SH-SY5Y (cell line): ENCODE results near the gene MS4A4E.

Source experiments
- GATA2 ChIP-seq: IDR thresholded peaks from 2 replicates; pipeline ENCODE4 v1.6.1; 2011; ENCODE audit warnings: mild to moderate bottlenecking, low read depth, low read length
- GATA3 ChIP-seq: IDR thresholded peaks from 2 replicates; pipeline ENCODE4 v1.6.1; 2011; ENCODE audit warnings: low read depth, mild to moderate bottlenecking, low read length, moderate library complexity

Gene MS4A4E

DNA sequence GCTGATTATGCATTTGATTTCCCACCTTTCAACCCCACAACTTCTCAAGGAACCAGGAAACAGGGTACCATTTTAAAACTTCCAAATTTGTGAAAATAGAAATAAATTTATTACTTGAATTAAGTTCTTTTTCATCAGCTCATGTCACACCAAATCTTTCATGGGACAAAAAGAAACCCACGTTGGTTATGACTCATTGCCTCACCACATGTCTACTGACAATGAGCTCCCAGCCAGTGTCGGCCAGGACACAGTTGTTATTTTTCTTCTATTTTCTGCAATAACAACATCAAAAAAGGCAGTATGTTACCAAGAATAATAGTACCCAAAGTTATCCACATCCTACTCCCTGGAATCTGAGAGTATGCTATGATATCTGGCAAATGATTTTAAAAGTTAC lies 77.4 kb downstream of the MS4A4E start:
- no peak for TF ChIP-seq GATA3
- no peak for TF ChIP-seq GATA2

DNA sequence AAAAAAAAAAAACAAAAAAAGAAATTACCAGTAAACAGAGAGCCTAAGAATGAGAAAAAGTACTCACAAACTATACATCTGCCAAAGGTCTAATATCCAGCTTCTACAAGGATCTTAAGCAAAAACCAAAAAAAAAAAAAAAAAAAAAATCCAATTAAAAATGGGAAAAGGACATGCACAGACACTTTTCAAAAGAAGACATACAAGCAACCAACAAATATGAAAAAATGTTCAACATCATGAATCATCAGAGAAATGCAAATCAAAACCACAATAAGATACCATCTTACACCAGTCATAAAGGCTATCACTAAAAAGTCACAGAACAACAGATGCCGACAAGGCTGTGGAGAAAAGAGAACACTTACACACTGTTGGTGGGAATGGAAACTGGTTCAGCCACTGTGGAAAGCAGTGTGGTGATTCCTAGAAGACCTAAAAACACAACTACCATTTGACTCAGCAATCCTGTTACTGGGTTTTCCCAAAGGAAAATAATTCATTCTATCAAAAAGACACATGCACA lies 78.3 kb downstream of the MS4A4E start:
- TF ChIP-seq GATA2: no peak
- no peak for TF ChIP-seq GATA3

DNA sequence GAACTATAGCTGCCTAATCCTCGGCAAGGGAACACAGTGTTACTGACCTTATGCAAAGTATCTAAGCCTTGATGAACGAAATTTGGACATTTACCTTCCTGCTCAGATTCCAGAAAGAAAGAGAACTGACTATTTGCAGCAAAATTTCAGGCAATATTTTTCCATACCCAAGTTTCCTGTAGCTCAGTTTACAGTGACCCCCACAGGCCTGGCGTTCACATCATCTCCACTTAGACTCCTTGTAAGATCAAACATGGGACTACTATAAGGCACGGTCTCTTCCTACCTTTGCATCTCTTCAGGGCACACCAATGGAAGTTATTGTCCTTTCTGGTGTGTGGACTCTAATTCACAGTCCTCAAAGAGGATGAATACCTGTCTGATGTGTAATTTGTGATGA lies 81.2 kb downstream of the MS4A4E start:
- TF ChIP-seq GATA3 (no peak), GATA2 (no peak)

DNA sequence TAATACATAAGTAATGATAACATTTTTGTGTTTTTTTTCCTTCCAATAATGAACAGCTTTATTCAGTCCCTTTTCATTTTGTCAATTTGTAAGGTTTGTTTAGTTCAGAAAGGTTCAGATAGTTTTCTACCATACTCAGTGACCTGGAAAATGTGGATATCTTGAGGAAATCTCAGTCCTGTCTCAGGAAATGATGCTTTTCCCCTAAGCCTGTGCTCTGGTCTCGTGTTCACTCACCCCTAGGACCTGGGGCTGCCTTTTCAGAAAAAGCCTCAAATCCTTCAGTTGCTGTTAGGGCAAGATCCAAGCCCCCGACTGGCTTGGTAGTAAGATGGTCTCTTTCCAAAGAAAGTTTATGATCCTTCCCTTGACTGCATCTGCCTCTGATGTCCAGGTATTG lies 81.8 kb downstream of the MS4A4E start:
- no peak for TF ChIP-seq GATA2
- no peak for TF ChIP-seq GATA3

DNA sequence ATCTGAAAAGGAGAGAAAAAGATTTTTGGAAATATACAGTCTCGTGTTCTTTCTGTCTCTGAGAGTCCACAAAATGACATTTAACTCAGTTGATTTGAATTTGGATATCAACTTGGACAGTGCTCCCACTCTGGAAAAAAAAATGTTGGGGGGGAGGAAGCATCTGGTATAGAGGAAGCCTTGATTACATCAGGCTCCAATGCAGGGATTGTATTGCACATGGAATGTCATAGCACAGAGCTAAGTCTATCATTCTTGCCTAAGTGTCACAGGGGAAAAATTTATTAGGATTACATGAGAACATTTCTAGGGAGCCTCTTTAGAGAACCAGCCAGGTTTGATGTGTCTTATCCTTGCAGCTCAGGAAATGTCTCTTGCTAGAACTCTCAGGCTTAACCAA lies 83.1 kb downstream of the MS4A4E start:
- TF ChIP-seq GATA2 (no peak), GATA3 (no peak)

DNA sequence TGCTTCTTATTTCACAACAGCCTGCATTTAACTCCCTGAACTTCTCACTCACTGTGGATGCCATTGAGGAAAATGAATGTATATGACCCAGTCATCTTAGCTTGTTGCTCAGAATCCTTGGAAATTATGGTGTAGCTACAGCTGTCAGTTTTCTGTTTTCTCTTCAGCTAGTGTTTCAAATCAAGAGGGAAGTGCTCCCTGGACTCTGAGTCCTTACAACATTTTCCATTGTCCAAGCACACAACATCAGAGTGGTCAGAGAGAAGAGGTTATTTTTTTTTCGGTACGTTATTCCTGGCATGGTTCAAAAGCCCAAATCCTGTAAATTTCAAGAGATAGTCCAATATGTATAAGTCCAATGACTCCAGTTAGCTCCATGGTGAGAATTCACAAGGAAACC lies 83.7 kb downstream of the MS4A4E start:
- TF ChIP-seq GATA3 (no peak), GATA2 (no peak)

DNA sequence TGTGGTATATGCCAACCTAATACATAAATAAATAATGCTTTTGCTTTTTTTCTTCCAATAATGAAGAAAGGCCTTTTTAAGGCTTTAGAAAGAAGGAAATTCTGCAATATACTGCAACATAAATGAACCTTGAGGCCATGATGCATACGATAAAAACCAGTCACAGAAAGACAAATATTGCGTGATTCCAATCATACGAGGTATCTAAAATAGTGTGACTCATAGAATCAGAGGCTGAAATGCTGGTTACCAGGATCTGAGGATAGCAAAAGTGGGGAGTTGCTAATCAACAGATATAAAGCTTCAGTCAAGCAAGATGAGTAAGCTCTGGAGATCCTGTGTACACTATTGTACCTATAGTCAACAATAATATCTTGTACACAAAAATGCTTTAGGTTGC lies 84.3 kb downstream of the MS4A4E start:
- no peak for TF ChIP-seq GATA3
- TF ChIP-seq GATA2: no peak

DNA sequence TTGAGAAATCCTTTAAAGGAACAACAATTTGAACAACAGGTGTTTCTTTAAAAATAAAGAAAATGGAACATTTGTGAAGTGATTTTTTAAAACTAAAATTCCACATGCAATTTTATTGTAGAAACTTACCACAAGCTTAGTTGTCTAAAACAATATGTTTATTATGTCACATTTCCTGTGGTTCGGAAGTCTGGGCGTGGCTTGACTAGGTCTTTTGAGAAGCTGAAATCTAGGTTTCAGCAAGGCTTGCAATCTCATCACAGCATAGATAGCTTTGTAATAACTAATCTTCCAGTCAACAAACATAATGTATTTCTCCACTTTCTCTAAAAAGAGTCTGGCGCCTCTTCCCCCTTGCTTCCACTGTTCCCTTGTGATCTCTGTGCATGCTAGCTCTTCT lies 87.0 kb downstream of the MS4A4E start:
- TF ChIP-seq GATA2 (no peak), GATA3 (no peak)

DNA sequence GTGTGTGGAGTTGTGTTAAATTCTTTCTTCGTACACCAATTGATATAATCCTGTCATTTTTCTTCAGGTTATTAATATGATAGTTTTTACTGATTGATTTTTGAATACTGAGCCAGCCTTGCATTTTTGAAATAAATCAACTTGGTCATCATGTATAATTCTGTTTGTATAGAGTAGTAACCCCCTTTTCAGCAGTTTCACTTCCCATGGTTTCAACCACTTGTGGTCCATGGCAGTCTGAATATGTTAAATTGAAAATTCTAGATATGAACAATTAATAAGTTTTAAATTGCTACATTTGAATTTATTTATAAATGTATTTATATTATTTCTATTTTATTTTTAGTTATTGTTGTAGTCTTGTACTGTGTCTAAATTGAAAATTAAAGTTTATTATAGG lies 92.7 kb downstream of the MS4A4E start:
- no peak for TF ChIP-seq GATA3
- no peak for TF ChIP-seq GATA2
